IMR-90 (cell line): ENCODE data around the gene ARFIP1. TPM values are rescaled to one million over a fixed set of nuclear protein-coding genes. Genes with fewer than 3 reads are reported as not detected.

Source experiments
- ATAC-seq: fragments of 200-7000 bp; cut with Tn5 transposase; 2 replicates; pipeline ENCODE4 v1.9.1; 2020; ENCODE audit warnings: low read depth, mild to moderate bottlenecking, moderate library complexity
- BruUV-seq: library from RNA; stranded (reverse); fragments of 400-500 nt; replicated peaks from 2 replicates; lab custom pipeline; 2021; lab: Mats Ljungman, UMichigan
- CTCF ChIA-PET: fragments of 300-600 bp; formaldehyde crosslinking; extraction: SDS; loops from one replicate; lab custom pipeline; 2021; ENCODE audit warnings: antibody characterized with exemption; lab: Yijun Ruan, JAX
- POLR2A ChIA-PET: fragments of 300-600 bp; sonication (Branson Sonifier 250); formaldehyde crosslinking; loops from one replicate; lab custom pipeline; 2022; ENCODE audit warnings: antibody characterized with exemption; ENCODE audit not compliant: unreplicated experiment; lab: Charles Lee
- DNase-seq: peaks from one replicate; pipeline ENCODE4 v3.0.0; 2013
- H2AFZ ChIP-seq: replicated peaks from 2 replicates; pipeline ENCODE3; 2013; ENCODE audit warnings: low read length, mild to moderate bottlenecking; ENCODE audit not compliant: poor library complexity
- H2AK5ac ChIP-seq: 2 replicates; pipeline ENCODE4 v1.6.1; 2013; ENCODE audit warnings: low read depth, low read length, inconsistent platforms
- H2AK9ac ChIP-seq: replicated peaks from 2 replicates; pipeline ENCODE3; 2013; ENCODE audit warnings: mild to moderate bottlenecking, low read depth, low read length, moderate library complexity; ENCODE audit not compliant: poor library complexity
- H2BK120ac ChIP-seq: 2 replicates; pipeline ENCODE4 v1.6.1; 2013; ENCODE audit warnings: low read depth, low read length, inconsistent platforms
- H2BK15ac ChIP-seq: 3 replicates; pipeline ENCODE4 v1.6.1; 2013; ENCODE audit warnings: low read depth, low read length, inconsistent platforms
- H2BK20ac ChIP-seq: 2 replicates; pipeline ENCODE4 v1.6.1; 2013; ENCODE audit warnings: low read depth, mild to moderate bottlenecking, inconsistent platforms, low read length, moderate library complexity
- H2BK5ac ChIP-seq: 2 replicates; pipeline ENCODE4 v1.6.1; 2013; ENCODE audit warnings: mild to moderate bottlenecking, low read depth, low read length, inconsistent platforms; ENCODE audit not compliant: poor library complexity, severe bottlenecking
- H3K14ac ChIP-seq: replicated peaks from 2 replicates; pipeline ENCODE4 v1.6.1; 2013; ENCODE audit warnings: low read depth, low read length, inconsistent platforms
- H3K18ac ChIP-seq: 2 replicates; pipeline ENCODE4 v1.6.1; 2013; ENCODE audit warnings: low read depth, low read length, control low read depth
- H3K23ac ChIP-seq: 2 replicates; pipeline ENCODE4 v1.6.1; 2013; ENCODE audit warnings: low read depth, low read length, inconsistent platforms
- H3K27ac ChIP-seq: 2 replicates; pipeline ENCODE4 v1.5.1; 2013; ENCODE audit warnings: mild to moderate bottlenecking, control low read depth, low read length; ENCODE audit not compliant: insufficient read depth
- H3K27me3 ChIP-seq: 2 replicates; pipeline ENCODE4 v1.6.1; 2013; ENCODE audit warnings: low read length; ENCODE audit not compliant: control insufficient read depth, insufficient read depth
- H3K36me3 ChIP-seq: 2 replicates; pipeline ENCODE4 v1.6.1; 2013; ENCODE audit warnings: low read length, mixed read lengths; ENCODE audit not compliant: control insufficient read depth, insufficient read depth
- H3K4ac ChIP-seq: 2 replicates; pipeline ENCODE4 v1.6.1; 2013; ENCODE audit warnings: low read depth, low read length, inconsistent platforms
- H3K4me1 ChIP-seq: 2 replicates; pipeline ENCODE4 v1.6.1; 2013; ENCODE audit warnings: low read length, mixed read lengths; ENCODE audit not compliant: control insufficient read depth, insufficient read depth
- H3K4me2 ChIP-seq: 2 replicates; pipeline ENCODE4 v1.6.1; 2013; ENCODE audit warnings: low read depth, mild to moderate bottlenecking, control low read depth, low read length, moderate library complexity
- H3K4me3 ChIP-seq: 2 replicates; pipeline ENCODE4 v1.5.1; 2013; ENCODE audit warnings: low read depth, mild to moderate bottlenecking, control low read depth, low read length, moderate library complexity; ENCODE audit not compliant: insufficient read depth
- H3K56ac ChIP-seq: 2 replicates; pipeline ENCODE4 v1.6.1; 2013; ENCODE audit warnings: low read length, inconsistent platforms; ENCODE audit not compliant: insufficient read depth; ENCODE audit errors: extremely low read depth
- H3K79me1 ChIP-seq, 2 experiments: 2 replicates each; pipeline ENCODE4 v1.6.1; 2013; ENCODE audit warnings: low read length in 2 of 2, inconsistent platforms in 1 of 2, low read depth in 1 of 2
- H3K9ac ChIP-seq: 2 replicates; pipeline ENCODE4 v1.6.1; 2013; ENCODE audit warnings: low read depth, low read length, control low read depth
- H3K9me1 ChIP-seq: 2 replicates; pipeline ENCODE4 v1.6.1; 2013; ENCODE audit warnings: low read length, inconsistent platforms; ENCODE audit not compliant: insufficient read depth
- H3K9me3 ChIP-seq: 2 replicates; pipeline ENCODE4 v1.6.1; 2013; ENCODE audit warnings: low read length; ENCODE audit not compliant: control insufficient read depth, insufficient read depth
- H4K20me1 ChIP-seq: 2 replicates; pipeline ENCODE4 v1.6.1; 2013; ENCODE audit warnings: low read length, inconsistent platforms; ENCODE audit not compliant: insufficient read depth
- H4K5ac ChIP-seq: 2 replicates; pipeline ENCODE4 v1.6.1; 2013; ENCODE audit warnings: mild to moderate bottlenecking, low read depth, low read length, control low read depth
- H4K8ac ChIP-seq, 2 experiments: 2 replicates each; pipeline ENCODE4 v1.6.1; 2013; ENCODE audit warnings: low read depth in 2 of 2, low read length in 2 of 2, control low read depth in 1 of 2, inconsistent platforms in 1 of 2
- H4K91ac ChIP-seq: 2 replicates; pipeline ENCODE4 v1.6.1; 2013; ENCODE audit warnings: low read depth, low read length, inconsistent platforms; ENCODE audit not compliant: insufficient read depth
- CTCF ChIP-seq: conservative IDR thresholded peaks from 2 replicates; pipeline ENCODE4 v1.5.1; 2012; ENCODE audit warnings: mild to moderate bottlenecking, low read depth, low read length, improper control_type of control experiment
- RAD21 ChIP-seq: IDR thresholded peaks from 2 replicates; pipeline ENCODE4 v1.6.1; 2012; ENCODE audit warnings: low read length, improper control_type of control experiment
- WGBS, 2 experiments: methylation state at CpG; one replicate each; pipeline versions ENCODE4 v1.1.5 to v1.1.7; 2013; ENCODE audit warnings: missing lambda C conversion rate in 2 of 2; ENCODE audit not compliant: insufficient read length in 1 of 2; ENCODE audit errors: extremely low coverage in 2 of 2; 5-methylcytosine and 5-hydroxymethylcytosine counted together
- dilution Hi-C: fragments of 300-500 bp; cut with HindIII; formaldehyde crosslinking; loops from one replicate; pipeline ENCODE4 v1.14.3; 2018; ENCODE audit warnings: low sequenced_read_pairs; ENCODE audit not compliant: unreplicated experiment
- in situ Hi-C: fragments of 300-500 bp; cut with MboI; formaldehyde crosslinking; loops from 3 replicates; pipeline ENCODE4 v1.14.3; 2019; ENCODE audit warnings: low sequenced_read_pairs, inconsistent platforms, mixed read lengths
- intact Hi-C: fragments of 100-400 bp; cut with micrococcal nuclease; formaldehyde crosslinking; loops from 2 replicates; pipeline ENCODE4 v1.10.0; 2022
- polyA plus RNA-seq, 3 experiments: library from polyadenylated mRNA; depleted of rRNA; stranded (reverse); fragments of >200 nt; gene quantifications; 2 replicates each; pipeline ENCODE4 v1.2.3, GENCODE V29; 2012; ENCODE audit warnings: low replicate concordance in 1 of 3
- total RNA-seq: library from RNA; depleted of rRNA; stranded (reverse); fragments of >200 nt; gene quantifications from 2 replicates; pipeline ENCODE4 v1.2.3, GENCODE V29; 2012

Gene ARFIP1
- total and polyA plus RNA-seq, 2 of the 4 experiments (the other 2 are of a cell fraction): 12.7 to 30.5 TPM

GRCh38 chr4:152784490-152785350, 5.0 kb downstream of the ARFIP1 start:
- peaks cover 2% of the 10 kb centered on the region for H3K9me1 ChIP-seq
- H2BK5ac ChIP-seq: no peak overlapping the region
- H4K91ac ChIP-seq: no peak overlapping the region
- no peaks in the 10 kb centered on the region for H3K27me3 ChIP-seq
- no peak overlapping the region for H2BK20ac ChIP-seq
- H3K79me1 ChIP-seq: peaks cover 9 to 43% of the 10 kb centered on the region in 2 experiments; a peak in 3 of 4 replicates
- peaks cover 7% of the 10 kb centered on the region; the same call in 1 of the 2 replicates for H3K36me3 ChIP-seq
- H3K4me1 ChIP-seq: no peaks in the 10 kb centered on the region
- peak; percentile 40 for DNase-seq
- H4K20me1 ChIP-seq: peaks cover 9% of the 10 kb centered on the region; the same call in 1 of the 2 replicates
- no peak overlapping the region for H2AFZ ChIP-seq
- H4K5ac ChIP-seq: no peak overlapping the region
- dilution Hi-C loops (no loop called here), intact Hi-C loops (loop anchor here (5.0 kb wide), 2 partner anchors 153 to 298 kb away; partner anchors contain the start of gene FHDC1), in situ Hi-C loops (no loop called here)
- H2AK9ac ChIP-seq: no peak overlapping the region
- WGBS, 2 experiments: 100% methylated on average over 2 of the region's 4 CpGs; no CpG with 5 or more reads in 1 of the 2 experiments
- H3K4me2 ChIP-seq: no peak overlapping the region
- ChIA-PET CTCF (interaction anchor here (0.6 kb wide), 1 partner anchor 9 kb away, joined by 3 read pairs; no protein-coding TSS in a partner anchor), POLR2A (no interaction called here)
- H2BK120ac ChIP-seq: no peak overlapping the region
- H3K18ac ChIP-seq: no peak overlapping the region
- TF ChIP-seq RAD21: no peak
- TF ChIP-seq CTCF: peak; percentile 18; the same call in 1 of the 2 replicates
- H3K4me3 ChIP-seq: no peak overlapping the region
- no peak overlapping the region for H4K8ac ChIP-seq
- H3K9ac ChIP-seq: no peak overlapping the region
- no peak overlapping the region for H3K56ac ChIP-seq
- no peak overlapping the region for H3K23ac ChIP-seq
- H2AK5ac ChIP-seq: no peak overlapping the region
- H3K14ac ChIP-seq: no peak overlapping the region
- ATAC-seq: no peak
- no peak overlapping the region for H2BK15ac ChIP-seq
- H3K9me3 ChIP-seq: no peaks in the 10 kb centered on the region
- no peak overlapping the region for H3K27ac ChIP-seq
- BruUV-seq: no TSS peak
- no peak overlapping the region for H3K4ac ChIP-seq
